ENCODE results near the gene APOO.
"Not testable (repeated sequence)": the region's sequence is repeated elsewhere in the genome, so short reads cannot be mapped to it uniquely, and the experiment has no call there.

APOO gene

GRCh38 chrX:23861215-23861896 lies 46.4 kb downstream of the APOO start:
- Histone ChIP-seq H3K4me1 (ENCODE audit: control insufficient read depth, insufficient read depth, low read length) (no peaks in the 10 kb centered on the region), H3K27ac (ENCODE audit: low read depth, low read length) (no peak overlapping the region), H3K4me3 (ENCODE audit: low read depth, low read length) (no peak overlapping the region), H3K27me3 (ENCODE audit: control insufficient read depth, insufficient read depth, low read length) (no peaks in the 10 kb centered on the region), H3K9ac (ENCODE audit: low read depth, low read length) (no peak overlapping the region), H3K9me3 (ENCODE audit: control insufficient read depth, insufficient read depth, low read length) (no peaks in the 10 kb centered on the region), H3K36me3 (ENCODE audit: control insufficient read depth, insufficient read depth, low read length) (peaks cover 37% of the 10 kb centered on the region)

DNA sequence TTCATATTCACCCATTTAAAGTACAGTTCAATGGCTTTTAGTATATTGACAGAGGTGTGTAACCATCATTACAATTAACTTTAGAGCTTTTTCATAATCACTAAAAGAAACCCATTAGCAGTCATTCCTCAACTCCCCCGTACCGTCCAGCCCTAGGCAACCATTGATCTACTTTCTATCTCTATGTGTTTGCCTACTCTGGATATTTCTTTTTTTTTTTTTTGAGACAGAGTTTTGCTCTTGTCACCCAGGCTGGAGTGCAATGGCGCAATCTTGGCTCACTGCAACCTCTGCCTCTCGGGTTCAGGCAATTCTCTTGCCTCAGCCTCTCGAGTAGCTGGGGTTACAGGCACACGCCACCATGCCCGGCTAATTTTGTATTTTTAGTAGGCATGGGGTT lies 48.5 kb downstream of the APOO start:
- H3K27me3 ChIP-seq (ENCODE audit: control insufficient read depth, insufficient read depth, low read length); H3K4me1 ChIP-seq (ENCODE audit: control insufficient read depth, insufficient read depth, low read length); H3K4me3 ChIP-seq (ENCODE audit: low read depth, low read length); H3K9me3 ChIP-seq (ENCODE audit: control insufficient read depth, insufficient read depth, low read length); H3K27ac ChIP-seq (ENCODE audit: low read depth, low read length); H3K9ac ChIP-seq (ENCODE audit: low read depth, low read length): not testable (repeated sequence)
- peaks cover 38% of the 10 kb centered on the region for H3K36me3 ChIP-seq (ENCODE audit: control insufficient read depth, insufficient read depth, low read length)

DNA sequence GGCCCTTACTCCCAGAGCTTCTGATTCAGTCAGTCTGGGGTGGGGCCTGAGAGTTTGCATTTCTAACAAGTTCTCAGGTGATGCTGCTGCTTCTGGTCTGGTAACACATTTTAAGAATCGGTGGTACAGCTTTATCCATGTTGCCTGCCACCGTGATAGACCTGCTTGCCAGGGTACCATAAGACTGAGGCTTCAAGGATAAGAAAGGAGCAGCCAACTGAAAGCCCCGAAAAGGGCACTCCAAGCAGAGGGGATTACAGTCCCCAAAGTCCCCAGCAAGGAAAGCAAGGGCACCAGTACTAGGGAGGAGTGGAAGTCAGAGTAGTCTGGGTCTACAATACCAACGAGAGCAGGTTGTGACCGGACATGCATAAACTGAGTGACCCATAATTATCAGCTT lies 49.8 kb downstream of the APOO start:
- Histone ChIP-seq H3K4me3 (ENCODE audit: low read depth, low read length) (no peak overlapping the region), H3K9me3 (ENCODE audit: control insufficient read depth, insufficient read depth, low read length) (no peaks in the 10 kb centered on the region), H3K36me3 (ENCODE audit: control insufficient read depth, insufficient read depth, low read length) (peaks cover 41% of the 10 kb centered on the region), H3K27me3 (ENCODE audit: control insufficient read depth, insufficient read depth, low read length) (no peaks in the 10 kb centered on the region), H3K9ac (ENCODE audit: low read depth, low read length) (no peak overlapping the region), H3K27ac (ENCODE audit: low read depth, low read length) (no peak overlapping the region), H3K4me1 (ENCODE audit: control insufficient read depth, insufficient read depth, low read length) (no peaks in the 10 kb centered on the region)

GRCh38 chrX:23857363-23857762 lies 50.4 kb downstream of the APOO start:
- no peaks in the 10 kb centered on the region for H3K9me3 ChIP-seq (ENCODE audit: control insufficient read depth, insufficient read depth, low read length)
- H3K36me3 ChIP-seq (ENCODE audit: control insufficient read depth, insufficient read depth, low read length): peaks cover 41% of the 10 kb centered on the region
- H3K4me3 ChIP-seq (ENCODE audit: low read depth, low read length): no peak overlapping the region
- H3K9ac ChIP-seq (ENCODE audit: low read depth, low read length): no peak overlapping the region
- no peaks in the 10 kb centered on the region for H3K4me1 ChIP-seq (ENCODE audit: control insufficient read depth, insufficient read depth, low read length)
- H3K27me3 ChIP-seq (ENCODE audit: control insufficient read depth, insufficient read depth, low read length): no peaks in the 10 kb centered on the region
- H3K27ac ChIP-seq (ENCODE audit: low read depth, low read length): no peak overlapping the region

DNA sequence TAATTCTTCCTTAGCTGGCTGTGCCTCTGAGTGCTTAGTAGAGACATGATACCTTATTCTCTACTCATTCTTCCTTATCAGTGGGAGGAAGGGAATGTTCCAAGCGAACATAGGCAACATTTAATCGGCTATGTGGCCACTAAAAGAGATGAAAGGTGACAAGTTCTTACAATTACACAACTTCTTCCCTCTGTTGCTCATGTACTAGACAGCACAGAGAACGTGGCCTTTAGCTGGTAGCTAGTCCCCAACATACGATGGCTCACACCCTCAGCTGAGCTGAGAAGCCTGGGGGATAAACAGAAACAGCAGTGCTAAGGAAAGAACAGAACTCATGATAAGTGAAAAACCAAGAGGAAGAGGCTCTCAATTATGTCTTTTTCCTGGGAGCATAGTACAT lies 52.2 kb downstream of the APOO start:
- H3K36me3 ChIP-seq (ENCODE audit: control insufficient read depth, insufficient read depth, low read length): peaks cover 45% of the 10 kb centered on the region
- H3K4me1 ChIP-seq (ENCODE audit: control insufficient read depth, insufficient read depth, low read length): no peaks in the 10 kb centered on the region
- no peaks in the 10 kb centered on the region for H3K9me3 ChIP-seq (ENCODE audit: control insufficient read depth, insufficient read depth, low read length)
- H3K9ac ChIP-seq (ENCODE audit: low read depth, low read length): no peak overlapping the region
- no peaks in the 10 kb centered on the region for H3K27me3 ChIP-seq (ENCODE audit: control insufficient read depth, insufficient read depth, low read length)
- H3K4me3 ChIP-seq (ENCODE audit: low read depth, low read length): no peak overlapping the region
- H3K27ac ChIP-seq (ENCODE audit: low read depth, low read length): no peak overlapping the region

DNA sequence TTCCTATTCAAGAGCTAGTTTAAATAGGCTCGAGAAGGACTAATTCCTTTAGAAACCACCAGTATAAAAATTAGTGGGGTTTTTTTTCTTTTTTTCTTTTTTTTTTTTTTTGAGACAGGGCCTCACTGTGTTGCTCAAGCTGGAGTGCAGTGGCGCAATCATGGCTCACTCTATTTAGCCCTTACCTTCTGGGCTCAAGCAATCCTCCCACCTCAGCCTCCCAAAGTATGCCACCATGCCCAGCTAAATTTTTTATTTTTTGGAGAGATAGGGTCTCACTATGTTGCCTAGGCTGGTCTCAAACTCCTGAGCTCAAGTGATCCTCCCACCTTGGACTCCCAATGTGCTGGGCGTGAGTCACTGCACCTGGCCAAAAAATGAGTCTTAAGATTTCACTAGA lies 52.8 kb downstream of the APOO start:
- Histone ChIP-seq H3K27ac (ENCODE audit: low read depth, low read length) (no peak overlapping the region), H3K9me3 (ENCODE audit: control insufficient read depth, insufficient read depth, low read length) (no peaks in the 10 kb centered on the region), H3K27me3 (ENCODE audit: control insufficient read depth, insufficient read depth, low read length) (no peaks in the 10 kb centered on the region)

GRCh38 chrX:23854122-23854521 lies 53.6 kb downstream of the APOO start:
- Histone ChIP-seq H3K36me3 (ENCODE audit: control insufficient read depth, insufficient read depth, low read length) (peaks cover 34% of the 10 kb centered on the region), H3K27ac (ENCODE audit: low read depth, low read length) (no peak overlapping the region), H3K9ac (ENCODE audit: low read depth, low read length) (no peak overlapping the region), H3K9me3 (ENCODE audit: control insufficient read depth, insufficient read depth, low read length) (no peaks in the 10 kb centered on the region), H3K4me3 (ENCODE audit: low read depth, low read length) (no peak overlapping the region), H3K27me3 (ENCODE audit: control insufficient read depth, insufficient read depth, low read length) (no peaks in the 10 kb centered on the region), H3K4me1 (ENCODE audit: control insufficient read depth, insufficient read depth, low read length) (no peaks in the 10 kb centered on the region)

More for the DNA sequence above, 52.8 kb downstream of the APOO start:
- H3K4me3 ChIP-seq (ENCODE audit: low read depth, low read length): no peak overlapping the region
- H3K36me3 ChIP-seq (ENCODE audit: control insufficient read depth, insufficient read depth, low read length): peaks cover 41% of the 10 kb centered on the region
- H3K9ac ChIP-seq (ENCODE audit: low read depth, low read length): no peak overlapping the region
- H3K4me1 ChIP-seq (ENCODE audit: control insufficient read depth, insufficient read depth, low read length): no peaks in the 10 kb centered on the region

DNA sequence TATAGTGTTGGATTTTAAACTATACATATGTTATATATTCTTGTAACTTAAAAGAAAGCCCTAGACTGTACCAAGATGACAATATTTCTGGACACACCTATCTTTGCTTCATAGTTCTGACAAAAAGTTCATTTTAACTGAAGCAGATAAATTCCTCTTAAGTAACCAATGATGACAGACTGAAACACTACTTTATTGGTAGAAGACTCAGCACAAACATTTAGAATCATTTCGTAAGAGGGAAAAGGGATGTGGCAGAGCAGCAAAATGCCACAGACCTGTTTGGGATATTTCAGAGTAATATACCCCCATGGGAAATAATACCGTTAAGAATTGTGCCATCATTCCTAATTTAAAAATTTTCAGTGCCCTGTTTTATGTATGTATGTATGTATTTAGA lies 56.2 kb downstream of the APOO start:
- H3K9ac ChIP-seq (ENCODE audit: low read depth, low read length): no peak overlapping the region
- no peak overlapping the region for H3K27ac ChIP-seq (ENCODE audit: low read depth, low read length)

DNA sequence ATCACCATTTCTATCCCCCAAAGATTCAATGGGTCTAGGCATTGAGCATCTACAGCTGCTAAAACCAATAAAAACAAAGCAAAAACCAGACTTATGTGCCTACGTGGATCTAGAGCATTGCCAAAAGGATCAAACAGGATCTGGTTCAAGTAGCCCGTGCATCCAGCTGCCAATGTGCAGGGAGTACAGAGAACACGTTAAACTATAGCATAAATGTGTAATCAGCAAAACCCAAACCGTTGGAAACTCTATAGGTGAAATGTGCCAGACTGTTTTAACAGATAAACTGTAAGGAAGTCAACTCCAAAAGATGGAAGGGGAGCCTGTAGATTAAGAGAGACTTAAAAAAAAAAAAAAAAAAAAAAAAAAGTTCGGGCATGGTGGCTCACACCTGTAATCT lies 58.5 kb downstream of the APOO start:
- H3K27ac ChIP-seq (ENCODE audit: low read depth, low read length): no peak overlapping the region
- no peaks in the 10 kb centered on the region for H3K9me3 ChIP-seq (ENCODE audit: control insufficient read depth, insufficient read depth, low read length)
- H3K9ac ChIP-seq (ENCODE audit: low read depth, low read length): no peak overlapping the region
- 0 out of 2 replicates have a peak, but pooled peaks cover 7% of the 10 kb centered on the region for H3K36me3 ChIP-seq (ENCODE audit: control insufficient read depth, insufficient read depth, low read length)
- H3K4me1 ChIP-seq (ENCODE audit: control insufficient read depth, insufficient read depth, low read length): peaks cover 12% of the 10 kb centered on the region
- H3K4me3 ChIP-seq (ENCODE audit: low read depth, low read length): no peak overlapping the region
- H3K27me3 ChIP-seq (ENCODE audit: control insufficient read depth, insufficient read depth, low read length): no peaks in the 10 kb centered on the region

More for the DNA sequence above, 56.2 kb downstream of the APOO start:
- Histone ChIP-seq H3K27me3 (ENCODE audit: control insufficient read depth, insufficient read depth, low read length) (no peaks in the 10 kb centered on the region), H3K9me3 (ENCODE audit: control insufficient read depth, insufficient read depth, low read length) (no peaks in the 10 kb centered on the region), H3K4me1 (ENCODE audit: control insufficient read depth, insufficient read depth, low read length) (no peaks in the 10 kb centered on the region), H3K4me3 (ENCODE audit: low read depth, low read length) (no peak overlapping the region), H3K36me3 (ENCODE audit: control insufficient read depth, insufficient read depth, low read length) (peaks cover 17% of the 10 kb centered on the region)

GRCh38 chrX:23845351-23845817 lies 62.4 kb downstream of the APOO start:
- H3K9me3 ChIP-seq (ENCODE audit: control insufficient read depth, insufficient read depth, low read length): no peaks in the 10 kb centered on the region
- H3K9ac ChIP-seq (ENCODE audit: low read depth, low read length): no peak overlapping the region
- no peaks in the 10 kb centered on the region for H3K27me3 ChIP-seq (ENCODE audit: control insufficient read depth, insufficient read depth, low read length)
- no peak overlapping the region for H3K4me3 ChIP-seq (ENCODE audit: low read depth, low read length)
- peak overlapping the region; percentile 26 for H3K27ac ChIP-seq (ENCODE audit: low read depth, low read length)
- peaks cover 18% of the 10 kb centered on the region for H3K4me1 ChIP-seq (ENCODE audit: control insufficient read depth, insufficient read depth, low read length)
- H3K36me3 ChIP-seq (ENCODE audit: control insufficient read depth, insufficient read depth, low read length): no peaks in the 10 kb centered on the region

GRCh38 chrX:23844502-23845138 lies 63.1 kb downstream of the APOO start:
- Histone ChIP-seq H3K36me3 (ENCODE audit: control insufficient read depth, insufficient read depth, low read length) (no peaks in the 10 kb centered on the region), H3K27me3 (ENCODE audit: control insufficient read depth, insufficient read depth, low read length) (no peaks in the 10 kb centered on the region), H3K4me1 (ENCODE audit: control insufficient read depth, insufficient read depth, low read length) (peaks cover 18% of the 10 kb centered on the region), H3K9ac (ENCODE audit: low read depth, low read length) (no peak overlapping the region), H3K4me3 (ENCODE audit: low read depth, low read length) (no peak overlapping the region), H3K27ac (ENCODE audit: low read depth, low read length) (peak overlapping the region; percentile 26), H3K9me3 (ENCODE audit: control insufficient read depth, insufficient read depth, low read length) (no peaks in the 10 kb centered on the region)
